ENCODE measurements around the gene PRDX5.

The PRDX5 gene

GRCh38 chr11:64303109-64304031 lies 14.6 kb upstream of the PRDX5 start:
- POLR2A ChIA-PET, result interaction anchor here (0.7 to 7.0 kb wide), 12 partner anchors 13 to 118 kb away, joined by 3 to 79 read pairs (median 8); partner anchors contain the start of genes BAD, GPR137, PPP1R14B and PRDX5
- CTCF ChIA-PET, result interaction anchor here (0.5 to 5.4 kb wide), 9 partner anchors 15 to 99 kb away, joined by 3 to 66 read pairs (median 7); partner anchors contain the start of genes PLCB3, PRDX5 and TRMT112
- no peak for DNase-seq (ENCODE audit: extremely low spot score)
- TF ChIP-seq ARNT (IDR thresholded peaks at IDR 0.05), result no peak
- no peak for TF ChIP-seq SUZ12 (IDR thresholded peaks at IDR 0.05)
- no peak for TF ChIP-seq TARDBP (IDR thresholded peaks at IDR 0.05)
- TF ChIP-seq FOXK2 (IDR thresholded peaks at IDR 0.05), result no peak
- no peak for TF ChIP-seq L3MBTL2 (conservative IDR thresholded peaks at IDR 0.05)
- TF ChIP-seq SP1 (IDR thresholded peaks at IDR 0.05), result no peak
- no peak for TF ChIP-seq FOXM1 (IDR thresholded peaks at IDR 0.05; ENCODE audit: borderline replicate concordance)

DNA sequence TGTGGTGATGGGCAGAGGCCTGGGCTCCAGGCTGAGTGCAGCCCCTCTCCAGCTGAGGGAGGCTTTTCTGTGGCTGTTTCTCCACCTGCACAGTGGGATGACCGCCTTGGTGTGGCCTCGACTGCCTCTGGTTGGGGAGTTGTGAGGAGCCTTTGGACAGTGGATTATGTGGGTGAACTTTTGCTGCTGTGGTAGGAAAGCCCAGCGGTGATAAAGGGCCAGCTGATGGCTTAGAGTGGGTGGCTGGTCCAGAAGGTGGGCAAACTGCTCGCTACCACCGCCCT lies 13.9 kb upstream of the PRDX5 start:
- CTCF ChIA-PET, result interaction anchor here (0.5 to 5.4 kb wide), 10 partner anchors 14 to 99 kb away, joined by 3 to 66 read pairs (median 6); partner anchors contain the start of genes PLCB3, PRDX5 and TRMT112
- TF ChIP-seq FOXM1 (IDR thresholded peaks at IDR 0.05; ENCODE audit: borderline replicate concordance) (no peak), L3MBTL2 (conservative IDR thresholded peaks at IDR 0.05) (no peak), HDGF (IDR thresholded peaks at IDR 0.05; ENCODE audit: borderline replicate concordance) (no peak), PKNOX1 (IDR thresholded peaks at IDR 0.05) (no peak), BHLHE40 (IDR thresholded peaks at IDR 0.05; ENCODE audit: borderline replicate concordance) (no peak), FOXK2 (IDR thresholded peaks at IDR 0.05) (no peak), SP1 (IDR thresholded peaks at IDR 0.05) (no peak), LEF1 (IDR thresholded peaks at IDR 0.05; ENCODE audit: borderline replicate concordance) (no peak), ELF4 (IDR thresholded peaks at IDR 0.05) (no peak), TARDBP (IDR thresholded peaks at IDR 0.05) (no peak), NFRKB (IDR thresholded peaks at IDR 0.05) (no peak), FOXA1 (IDR thresholded peaks at IDR 0.05) (no peak), CTBP1 (IDR thresholded peaks at IDR 0.05; ENCODE audit: borderline replicate concordance) (no peak), ZNF384 (IDR thresholded peaks at IDR 0.05) (no peak), ARNT (IDR thresholded peaks at IDR 0.05) (no peak), SUZ12 (IDR thresholded peaks at IDR 0.05) (no peak)
- POLR2A ChIA-PET, result interaction anchor here (0.7 to 7.0 kb wide), 14 partner anchors 13 to 119 kb away, joined by 3 to 79 read pairs (median 8); partner anchors contain the start of genes BAD, GPR137, PPP1R14B and PRDX5
- DNase-seq (ENCODE audit: extremely low spot score), result no peak

DNA sequence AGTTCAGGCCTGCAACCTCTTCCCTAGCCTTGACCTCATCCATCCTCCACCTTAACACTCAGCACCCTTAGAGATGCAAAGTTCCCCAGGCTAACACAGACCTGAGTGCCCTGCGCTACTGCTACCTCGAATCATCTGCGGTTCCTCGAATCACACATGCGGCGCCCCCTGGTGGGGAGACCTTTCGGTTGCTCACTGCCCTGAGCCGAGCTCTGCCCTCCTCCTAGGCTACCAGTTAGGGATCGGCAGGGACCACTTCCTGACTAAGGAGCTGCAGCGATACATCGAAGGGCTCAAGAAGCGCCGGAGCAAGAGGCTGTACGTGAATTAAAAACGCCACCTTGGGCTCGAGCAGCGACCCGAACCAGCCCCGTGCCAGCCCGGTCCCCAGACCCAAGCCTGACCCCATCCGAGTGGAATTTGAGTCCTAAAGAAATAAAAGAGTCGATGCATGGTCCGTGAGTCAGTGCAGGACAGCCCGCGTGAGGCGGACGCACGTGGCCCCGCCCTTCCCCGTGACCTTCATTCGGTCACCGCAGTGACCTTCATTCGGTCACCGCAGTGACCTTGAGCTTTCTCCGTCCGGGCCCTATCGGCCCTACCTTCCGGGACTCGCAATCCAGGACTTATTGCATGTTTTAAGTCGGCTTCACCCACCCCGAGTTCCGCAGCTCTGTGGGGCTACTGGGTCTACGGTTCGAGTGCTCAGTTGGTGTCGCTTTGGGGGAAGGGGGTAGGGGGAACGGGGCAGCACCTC lies 13.4 kb upstream of the PRDX5 start:
- POLR2A ChIA-PET, result interaction anchor here (0.7 to 7.0 kb wide), 18 partner anchors 10 to 119 kb away, joined by 3 to 79 read pairs (median 4); partner anchors contain the start of genes BAD, GPR137, PPP1R14B and PRDX5
- peak; percentile 81 for DNase-seq (ENCODE audit: extremely low spot score)
- CTCF ChIA-PET, result interaction anchor here (0.6 to 5.4 kb wide), 16 partner anchors 14 to 285 kb away, joined by 3 to 66 read pairs (median 4); partner anchors contain the start of genes FKBP2, PLCB3, PRDX5 and TRMT112
- no peak for TF ChIP-seq FOXA1 (IDR thresholded peaks at IDR 0.05)
- TF ChIP-seq HDGF (IDR thresholded peaks at IDR 0.05; ENCODE audit: borderline replicate concordance), result 0 out of 2 replicates have a peak, but pooled peaks have one; percentile 34
- TF ChIP-seq PKNOX1 (IDR thresholded peaks at IDR 0.05), result no peak
- TF ChIP-seq FOXK2 (IDR thresholded peaks at IDR 0.05), result no peak
- TF ChIP-seq ELF4 (IDR thresholded peaks at IDR 0.05), result no peak; the same call in 1 of the 2 replicates
- no peak for TF ChIP-seq ARNT (IDR thresholded peaks at IDR 0.05)
- peak; percentile 61 for TF ChIP-seq L3MBTL2 (conservative IDR thresholded peaks at IDR 0.05)
- no peak for TF ChIP-seq SP1 (IDR thresholded peaks at IDR 0.05)
- no peak; the same call in 1 of the 2 replicates for TF ChIP-seq LEF1 (IDR thresholded peaks at IDR 0.05; ENCODE audit: borderline replicate concordance)
- TF ChIP-seq NFRKB (IDR thresholded peaks at IDR 0.05), result no peak
- no peak for TF ChIP-seq SUZ12 (IDR thresholded peaks at IDR 0.05)
- no peak for TF ChIP-seq ZNF384 (IDR thresholded peaks at IDR 0.05)
- TF ChIP-seq BHLHE40 (IDR thresholded peaks at IDR 0.05; ENCODE audit: borderline replicate concordance), result no peak

- peak; percentile 98 for DNase-seq (ENCODE audit: extremely low spot score)
- ChIA-PET POLR2A (interaction anchor here (0.7 to 7.0 kb wide), 16 partner anchors 10 to 120 kb away, joined by 3 to 79 read pairs (median 6); partner anchors contain the start of genes BAD, GPR137, PPP1R14B and PRDX5), CTCF (interaction anchor here (0.7 to 5.4 kb wide), 14 partner anchors 13 to 285 kb away, joined by 3 to 66 read pairs (median 4); partner anchors contain the start of genes FKBP2, PLCB3, PRDX5 and TRMT112)
- no peak for TF ChIP-seq ELF4 (IDR thresholded peaks at IDR 0.05)
- TF ChIP-seq HDGF (IDR thresholded peaks at IDR 0.05; ENCODE audit: borderline replicate concordance), result 0 out of 2 replicates have a peak, but pooled peaks have one; percentile 71
- TF ChIP-seq PKNOX1 (IDR thresholded peaks at IDR 0.05), result no peak
- TF ChIP-seq SUZ12 (IDR thresholded peaks at IDR 0.05), result no peak
- peak; percentile 25; the same call in 1 of the 2 replicates for TF ChIP-seq FOXM1 (IDR thresholded peaks at IDR 0.05; ENCODE audit: borderline replicate concordance)
These were observed 12.7 kb upstream of the PRDX5 start, which contains the start of gene ESRRA for GRCh38 chr11:64305075-64305690. Gene ESRRA (plus strand): TSS chr11:64305524. CDS start chr11:64307180, 1,656 bp downstream.

Measured in HEK293T (cell line).